Keratinocyte (primary cell): ENCODE results near the gene GNPTAB.

Source experiments
- CTCF ChIP-seq, 3 experiments: IDR thresholded peaks in 1 of 3; conservative IDR thresholded peaks in 1 of 3; optimal IDR thresholded peaks in 1 of 3; 2 replicates in 2 of 3; 3 replicates in 1 of 3; pipeline versions ENCODE3 to v1.5.1; 2011; ENCODE audit warnings: low read length in 3 of 3, mild to moderate bottlenecking in 3 of 3, moderate library complexity in 2 of 3, control low read depth in 1 of 3, inconsistent platforms in 1 of 3; ENCODE audit not compliant: insufficient read depth in 2 of 3; ENCODE audit errors: extremely low read depth in 1 of 3
- EZH2 ChIP-seq: IDR thresholded peaks from one replicate; pipeline ENCODE4 v1.6.1; 2012; ENCODE audit warnings: inconsistent platforms, mild to moderate bottlenecking, low read length, moderate library complexity

GRCh38 chr12:101803978-101804377 is 26.8 kb downstream of the GNPTAB start:
- TF ChIP-seq CTCF (optimal IDR thresholded peaks at IDR 0.05 in 1 of 3, IDR thresholded peaks at IDR 0.05 in 1 of 3, conservative IDR thresholded peaks at IDR 0.05 in 1 of 3; ENCODE audit: extremely low read depth in 1 of 3, insufficient read depth in 2 of 3, low read length in 3 of 3), result no peak
- no peak for TF ChIP-seq EZH2
